Measurements from ENCODE around the gene ASAP2. TPM values are rescaled to one million over a fixed set of nuclear protein-coding genes. Genes with fewer than 3 reads are reported as not detected.

Gene ASAP2
- total RNA-seq, 1 donor from 2014 or later, result 49.6 TPM

DNA sequence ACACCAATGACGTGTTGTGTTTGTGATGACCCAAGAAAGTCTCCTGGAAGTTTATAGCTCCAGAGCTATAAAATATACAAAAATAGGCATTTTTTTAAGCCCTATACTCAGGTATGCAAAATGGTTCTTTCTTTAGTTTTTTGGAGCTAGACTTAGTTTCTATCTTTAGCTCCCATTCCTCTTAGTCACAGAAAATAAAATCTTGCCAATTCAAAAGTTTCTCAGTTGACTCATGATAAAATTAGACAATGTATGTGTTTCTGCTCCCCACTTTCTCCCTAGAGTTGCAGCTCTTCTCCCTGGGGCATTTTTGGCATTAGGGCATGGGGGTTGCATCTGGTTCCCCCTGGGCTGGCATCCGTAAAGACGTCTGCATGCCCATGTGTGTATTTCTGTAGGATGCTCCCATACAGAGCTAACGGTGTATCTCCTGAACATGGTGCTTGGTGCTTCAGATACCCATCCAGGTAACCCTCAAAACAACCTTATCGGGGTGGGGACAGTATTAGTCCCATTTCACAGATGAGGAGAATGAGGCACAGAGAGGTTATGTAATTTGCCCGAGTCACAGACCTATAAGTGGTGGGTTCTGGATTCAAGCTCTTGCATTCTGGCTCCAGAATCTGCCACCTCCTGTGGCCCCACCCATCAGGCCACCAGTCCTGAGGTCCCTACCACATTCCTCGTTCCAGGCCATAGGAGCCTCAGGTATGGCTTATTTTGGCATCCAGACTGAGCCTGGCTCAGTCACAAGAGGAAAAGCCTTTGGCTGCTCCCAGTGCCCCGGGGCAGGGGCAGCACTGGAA is 43.1 kb upstream of the ASAP2 start:
- Mint-ChIP-seq H3K4me1 (ENCODE audit: low read depth, unreplicated experiment) (no peaks in the 10 kb centered on the region), H3K9me3 (ENCODE audit: unreplicated experiment) (no peaks in the 10 kb centered on the region), H3K36me3 (ENCODE audit: unreplicated experiment) (no peaks in the 10 kb centered on the region), H3K27ac (ENCODE audit: unreplicated experiment) (no peak overlapping the region), H3K4me3 (ENCODE audit: unreplicated experiment) (no peak overlapping the region), H3K27me3 (ENCODE audit: unreplicated experiment) (peaks cover 2% of the 10 kb centered on the region)
- DNase-seq, result no peak
- TF ChIP-seq CTCF (IDR thresholded peaks at IDR 0.05; ENCODE audit: partially characterized antibody, unreplicated experiment), result no peak

GRCh38 chr2:9164112-9164608 is 42.5 kb upstream of the ASAP2 start:
- Mint-ChIP-seq H3K4me3 (ENCODE audit: unreplicated experiment) (no peak overlapping the region), H3K27ac (ENCODE audit: unreplicated experiment) (no peak overlapping the region), H3K36me3 (ENCODE audit: unreplicated experiment) (no peaks in the 10 kb centered on the region), H3K9me3 (ENCODE audit: unreplicated experiment) (peaks cover 3% of the 10 kb centered on the region), H3K4me1 (ENCODE audit: low read depth, unreplicated experiment) (no peaks in the 10 kb centered on the region), H3K27me3 (ENCODE audit: unreplicated experiment) (peaks cover 2% of the 10 kb centered on the region)
- no peak for TF ChIP-seq CTCF (IDR thresholded peaks at IDR 0.05; ENCODE audit: partially characterized antibody, unreplicated experiment)
- no peak for DNase-seq

DNA sequence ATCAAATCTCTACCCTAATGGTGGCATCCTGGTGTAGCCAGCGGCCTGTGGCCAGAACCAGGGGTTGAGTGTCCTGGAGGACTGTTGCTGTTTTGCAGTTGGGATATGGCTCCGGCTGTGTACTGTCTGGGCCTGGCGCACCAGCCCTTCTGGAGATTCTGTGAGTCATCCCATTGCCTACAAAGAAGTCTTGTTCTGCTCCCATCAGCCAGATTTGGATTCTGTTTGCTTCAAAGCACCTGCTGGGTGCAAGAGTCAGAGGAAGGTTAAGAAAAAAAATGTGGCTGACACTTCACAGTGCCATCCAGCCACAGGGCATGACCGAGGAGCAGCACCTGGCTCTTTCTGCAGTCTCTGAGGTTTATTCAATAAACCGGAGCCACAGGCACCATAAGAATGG is 41.0 kb upstream of the ASAP2 start:
- Mint-ChIP-seq H3K27ac (ENCODE audit: unreplicated experiment) (no peak overlapping the region), H3K4me1 (ENCODE audit: low read depth, unreplicated experiment) (no peaks in the 10 kb centered on the region), H3K27me3 (ENCODE audit: unreplicated experiment) (peaks cover 2% of the 10 kb centered on the region), H3K4me3 (ENCODE audit: unreplicated experiment) (no peak overlapping the region), H3K36me3 (ENCODE audit: unreplicated experiment) (no peaks in the 10 kb centered on the region), H3K9me3 (ENCODE audit: unreplicated experiment) (peaks cover 3% of the 10 kb centered on the region)
- DNase-seq, result no peak
- no peak for TF ChIP-seq CTCF (IDR thresholded peaks at IDR 0.05; ENCODE audit: partially characterized antibody, unreplicated experiment)

- Mint-ChIP-seq H3K4me1 (ENCODE audit: low read depth, unreplicated experiment) (no peaks in the 10 kb centered on the region), H3K27ac (ENCODE audit: unreplicated experiment) (no peak overlapping the region), H3K27me3 (ENCODE audit: unreplicated experiment) (peaks cover 2% of the 10 kb centered on the region), H3K36me3 (ENCODE audit: unreplicated experiment) (no peaks in the 10 kb centered on the region), H3K4me3 (ENCODE audit: unreplicated experiment) (no peak overlapping the region), H3K9me3 (ENCODE audit: unreplicated experiment) (peaks cover 3% of the 10 kb centered on the region)
- no peak for DNase-seq
- TF ChIP-seq CTCF (IDR thresholded peaks at IDR 0.05; ENCODE audit: partially characterized antibody, unreplicated experiment), result no peak
Measured at GRCh38 chr2:9166579-9167377, 39.8 kb upstream of the ASAP2 start.
